Raji (cell line): ENCODE measurements around the gene GREM2.

Experiments used
- POLR2A ChIP-seq: IDR thresholded peaks from 2 replicates; pipeline ENCODE4 v1.6.1; 2011; ENCODE audit warnings: low read depth, low read length, control low read depth; ENCODE audit not compliant: insufficient read depth

The GREM2 gene

DNA sequence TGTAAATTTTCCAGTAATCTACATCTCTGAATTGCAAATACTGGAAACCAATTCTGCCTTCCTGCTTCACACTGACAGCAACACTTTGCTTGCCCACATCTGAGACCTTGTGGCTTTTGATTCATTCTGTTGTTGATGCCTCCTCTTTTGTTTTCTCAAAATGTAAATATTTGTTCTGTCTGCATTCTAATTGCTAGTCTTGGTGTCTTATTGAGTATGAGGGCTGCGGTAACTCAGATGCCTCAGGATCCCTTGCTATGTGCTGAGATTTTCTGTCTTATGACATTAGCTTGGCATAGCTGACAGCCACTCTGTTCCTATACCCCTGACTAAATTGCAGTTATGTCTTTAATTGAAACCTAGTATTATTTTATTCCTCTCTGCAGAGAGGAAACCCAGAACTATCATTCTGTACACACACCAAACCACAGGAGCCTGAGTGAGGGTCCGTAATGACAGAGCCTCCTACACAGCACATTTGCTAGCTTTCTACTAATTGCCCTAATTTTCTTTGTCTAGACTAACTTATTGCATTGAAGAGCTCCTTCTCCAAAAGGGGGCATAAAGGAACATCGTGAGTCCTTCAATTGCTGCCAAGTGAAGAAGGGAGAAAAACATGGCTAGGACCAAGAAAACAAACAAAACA is 72.1 kb downstream of the GREM2 start:
- TF ChIP-seq POLR2A: no peak

DNA sequence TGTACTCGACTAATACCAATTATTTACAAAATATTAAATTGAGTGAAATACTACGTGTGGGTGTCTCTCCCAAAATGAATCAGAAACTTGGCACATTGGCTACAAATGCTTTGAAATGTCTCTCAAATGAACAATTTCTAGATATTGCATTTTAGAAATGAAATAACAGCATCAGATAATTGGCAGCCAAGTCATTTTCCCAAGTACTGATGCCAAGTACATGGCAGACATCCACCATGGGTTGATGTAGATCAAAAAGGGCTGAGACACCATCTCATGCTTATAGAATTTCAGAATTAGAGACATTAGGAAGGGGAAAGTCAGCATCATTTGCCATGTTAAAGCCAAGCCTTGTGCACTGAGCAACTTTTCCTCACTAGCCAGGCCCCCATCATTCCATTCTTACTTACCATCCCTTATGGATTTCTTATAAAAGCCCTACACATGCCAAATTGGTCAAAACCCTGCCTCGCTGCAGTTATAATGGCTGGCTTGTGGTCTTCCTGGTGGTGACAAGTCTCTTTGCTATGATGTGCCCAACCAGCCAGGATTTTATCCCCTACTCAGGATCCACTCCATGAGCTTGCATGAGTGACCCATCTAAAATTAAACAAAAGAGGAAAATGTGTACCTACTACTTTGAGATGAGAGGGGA is 73.1 kb downstream of the GREM2 start:
- TF ChIP-seq POLR2A: no peak

DNA sequence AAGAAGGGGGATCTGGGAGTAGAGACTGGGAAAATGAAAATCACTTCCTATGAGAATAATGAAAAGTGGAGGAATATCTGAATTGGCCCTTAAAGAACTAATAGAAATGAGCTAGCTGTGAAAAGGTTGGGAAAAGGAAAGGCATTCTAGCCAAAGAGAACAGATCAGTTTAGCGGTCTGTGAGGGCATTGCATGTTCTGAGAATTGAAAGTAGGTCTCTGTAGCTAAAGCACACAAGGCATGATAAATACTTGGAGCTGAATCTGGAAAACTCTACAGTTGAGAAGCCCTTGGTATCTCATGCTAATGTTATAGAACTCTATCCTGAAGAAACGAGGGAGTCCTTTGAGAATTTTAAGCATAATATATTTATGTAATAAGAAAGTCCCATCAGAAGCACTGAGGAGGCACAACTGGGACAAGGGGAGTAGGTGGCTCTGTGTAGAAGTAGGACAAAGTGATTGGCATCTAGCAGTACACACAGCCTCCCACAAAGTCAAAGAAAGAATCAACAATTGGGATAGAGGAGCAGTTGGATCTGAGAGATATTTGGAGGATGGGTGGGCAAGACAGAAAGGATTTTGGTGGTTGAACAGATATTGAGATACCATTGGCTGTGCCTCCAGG is 78.7 kb downstream of the GREM2 start:
- no peak for TF ChIP-seq POLR2A

DNA sequence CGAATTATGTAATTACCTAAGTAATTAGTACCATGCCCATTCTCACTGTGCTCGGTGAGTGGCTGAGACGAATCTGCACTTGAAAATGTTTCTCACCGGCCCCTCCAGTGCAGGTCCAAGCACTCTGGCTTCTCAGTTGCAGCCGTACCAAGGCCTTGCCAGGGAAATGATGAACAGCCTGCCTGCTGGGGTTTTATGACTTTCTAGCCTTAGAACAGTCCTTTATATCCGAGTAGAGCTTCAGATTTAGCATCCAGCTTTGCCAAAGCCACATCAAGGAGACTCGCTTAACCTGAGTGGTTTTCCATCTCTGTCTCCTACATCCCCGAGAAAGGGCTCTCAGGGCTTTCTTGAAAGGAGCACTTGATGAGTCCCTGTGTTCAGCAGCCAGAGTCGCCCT is 83.4 kb downstream of the GREM2 start:
- TF ChIP-seq POLR2A: no peak

DNA sequence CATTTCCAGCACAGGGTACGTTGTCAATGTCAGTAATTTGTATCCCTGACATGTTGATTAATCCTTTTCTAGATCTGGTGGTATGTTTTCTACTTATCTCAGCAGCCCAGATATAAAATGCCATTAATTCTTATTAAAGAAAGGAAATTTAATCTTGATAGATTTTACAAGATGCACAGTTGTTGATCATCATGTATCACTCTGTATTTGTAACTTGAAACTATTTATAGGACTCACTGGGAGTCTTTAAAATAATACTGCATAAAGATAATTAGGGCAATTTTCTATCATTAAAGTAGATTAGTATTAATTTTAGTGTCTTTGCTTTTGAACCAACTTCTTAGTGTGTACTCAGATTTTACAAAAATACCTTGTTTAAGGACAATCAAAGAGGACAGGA is 84.9 kb downstream of the GREM2 start:
- TF ChIP-seq POLR2A: no peak

DNA sequence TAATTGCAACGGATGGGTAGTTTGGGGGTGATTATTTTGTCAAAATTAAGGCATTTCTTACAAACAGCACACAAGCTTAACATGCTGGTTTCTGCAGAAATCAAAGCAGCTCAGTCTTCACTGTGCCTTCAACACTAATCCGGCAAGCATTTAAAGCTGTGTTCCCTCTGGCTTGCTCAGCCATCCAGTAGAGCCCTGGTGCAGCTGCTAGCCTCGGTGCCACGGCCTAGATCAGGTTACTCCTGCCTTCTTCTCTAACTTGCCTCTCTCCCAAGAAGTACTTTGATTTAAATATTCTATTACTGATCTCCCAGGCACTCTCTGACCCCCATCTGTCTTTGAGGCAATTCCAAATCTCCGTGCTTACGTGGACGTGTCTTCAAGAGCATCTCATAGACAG is 85.6 kb downstream of the GREM2 start:
- no peak for TF ChIP-seq POLR2A

DNA sequence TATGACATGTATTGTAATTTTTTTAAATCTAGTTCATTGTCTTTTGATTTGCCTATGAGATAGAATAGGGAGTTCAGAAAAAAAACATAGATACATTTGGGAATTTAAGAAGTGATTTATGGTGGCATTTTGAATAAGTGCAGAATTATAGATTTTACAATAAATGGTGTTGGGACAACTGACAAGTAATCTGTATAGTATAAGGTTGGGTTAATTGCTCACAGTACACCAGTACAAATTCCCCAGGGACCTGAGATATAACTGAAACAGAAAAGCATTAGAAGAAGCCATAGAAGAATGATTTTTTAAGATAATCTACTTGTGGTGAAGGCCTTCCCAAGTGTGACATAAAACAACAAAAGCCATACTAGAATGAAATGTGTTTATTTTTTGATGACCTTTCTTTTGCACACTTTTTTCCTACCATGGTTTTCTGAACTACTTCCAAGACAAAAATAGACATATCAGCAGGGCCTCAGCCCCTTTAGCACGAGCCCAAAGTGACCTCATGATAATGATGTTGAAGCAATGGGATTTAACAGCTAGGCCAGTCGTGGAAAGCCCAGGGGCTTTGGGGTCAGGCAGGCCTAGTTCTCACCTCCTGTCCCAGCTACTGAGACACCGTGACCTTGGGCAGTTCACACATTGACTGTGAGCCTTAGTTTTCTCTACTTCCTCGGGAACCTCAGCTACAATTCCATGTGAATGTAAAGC is 87.4 kb downstream of the GREM2 start:
- TF ChIP-seq POLR2A: no peak

DNA sequence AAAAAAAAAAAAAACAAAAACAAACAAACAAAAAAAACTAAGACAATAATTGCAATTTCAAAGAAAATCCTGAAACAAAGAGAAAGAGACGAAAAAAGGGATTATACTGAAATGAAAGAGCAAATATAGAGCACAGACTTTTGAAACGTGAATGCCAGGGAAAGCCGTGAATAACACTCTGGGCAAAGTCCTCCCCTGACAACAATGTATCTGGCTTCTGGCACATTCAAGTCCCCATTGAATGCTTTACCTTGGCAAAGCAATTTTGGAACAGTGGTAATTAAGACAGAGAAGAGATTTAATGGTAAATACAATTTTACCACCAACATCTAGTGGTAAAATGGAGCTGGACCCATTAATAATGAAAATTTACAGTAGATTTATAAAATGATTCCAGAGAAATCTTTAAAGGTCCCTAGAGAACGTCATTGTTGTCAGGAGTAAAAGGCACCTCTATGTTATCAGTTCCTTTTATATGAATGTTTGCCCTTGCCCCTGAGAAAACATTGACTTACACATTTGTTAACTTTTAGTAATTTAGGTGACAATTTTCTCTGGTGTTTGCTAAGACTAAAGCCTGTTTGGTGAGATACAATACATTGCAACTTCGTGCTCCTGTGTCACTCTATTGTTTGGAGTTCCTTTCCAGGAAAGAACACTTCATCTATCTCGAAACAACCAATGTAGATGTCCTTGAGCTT is 89.7 kb downstream of the GREM2 start:
- no peak for TF ChIP-seq POLR2A

DNA sequence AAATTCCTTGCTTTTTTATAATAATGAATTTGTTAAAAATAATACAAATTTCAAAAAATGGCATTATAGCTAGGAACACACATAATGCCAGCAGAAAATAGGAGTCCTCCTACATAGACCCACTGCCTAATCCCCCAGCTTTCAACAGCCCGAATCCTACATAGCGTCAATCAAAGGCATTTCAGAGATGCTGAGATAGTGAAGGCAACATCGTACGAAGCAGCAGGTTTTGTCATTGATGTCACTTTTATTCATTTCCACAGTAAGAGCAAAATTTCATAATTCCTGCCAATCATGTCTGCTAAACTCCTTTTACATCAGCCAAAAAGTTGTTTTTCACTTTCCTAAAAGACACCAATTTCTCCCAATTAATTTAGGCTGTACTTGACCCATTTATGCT is 94.1 kb downstream of the GREM2 start:
- no peak for TF ChIP-seq POLR2A

DNA sequence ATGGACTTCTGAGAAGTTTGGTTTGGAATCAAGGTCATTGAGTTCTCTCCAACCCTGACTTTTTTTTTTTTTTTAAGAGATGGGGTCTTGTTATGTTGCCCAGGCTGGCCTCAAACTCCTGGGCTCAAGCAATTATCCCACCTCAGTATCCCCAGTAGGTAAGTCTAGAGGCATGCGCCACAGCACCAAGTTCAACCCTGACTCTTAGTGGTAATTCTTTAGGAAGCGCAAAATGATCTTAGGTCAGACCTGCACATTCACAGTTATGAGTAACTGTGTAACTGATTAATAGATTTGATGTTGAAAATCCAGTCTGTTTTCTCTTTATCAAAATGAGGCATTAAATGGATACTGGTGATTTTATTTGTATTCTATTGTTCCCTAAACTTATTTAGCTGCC is 95.9 kb downstream of the GREM2 start:
- TF ChIP-seq POLR2A: no peak

DNA sequence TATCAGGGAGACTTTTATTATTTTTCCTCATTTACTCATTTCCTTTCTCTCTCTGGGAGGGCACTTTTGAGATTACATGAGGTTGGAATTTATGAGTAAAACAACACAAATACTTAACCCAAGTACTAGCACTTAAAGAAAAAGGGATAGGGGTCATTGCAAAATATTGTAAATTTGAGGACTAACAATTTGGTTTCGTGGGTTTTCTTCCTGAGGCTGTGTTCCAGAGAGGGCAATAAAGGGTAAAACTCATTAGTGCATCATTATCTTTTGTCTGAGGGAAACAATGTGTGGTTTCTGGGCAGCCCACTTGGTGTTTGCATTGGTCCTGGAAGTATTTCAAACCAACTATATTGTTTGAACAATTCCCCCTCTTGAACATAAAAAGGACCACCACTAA is 96.5 kb downstream of the GREM2 start:
- TF ChIP-seq POLR2A: no peak

DNA sequence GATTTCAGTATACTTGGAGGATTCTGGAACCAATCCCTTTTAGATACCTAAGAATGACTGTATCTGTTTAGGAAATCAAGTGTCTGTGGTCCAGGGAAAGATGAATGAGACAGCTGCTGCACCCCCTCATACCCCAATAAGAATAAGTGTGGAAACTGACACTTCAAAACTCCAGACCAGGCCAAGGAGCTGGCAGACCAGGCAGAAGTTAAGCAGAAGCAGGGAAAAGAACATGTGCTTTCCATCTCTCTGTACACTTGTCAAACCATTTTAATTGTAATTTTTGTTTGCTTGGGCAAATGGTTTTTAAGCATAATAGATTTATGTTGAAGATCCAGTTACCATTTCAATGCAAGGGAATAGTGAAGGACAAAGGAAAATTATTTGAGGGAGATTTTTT is 100.2 kb downstream of the GREM2 start:
- no peak for TF ChIP-seq POLR2A

DNA sequence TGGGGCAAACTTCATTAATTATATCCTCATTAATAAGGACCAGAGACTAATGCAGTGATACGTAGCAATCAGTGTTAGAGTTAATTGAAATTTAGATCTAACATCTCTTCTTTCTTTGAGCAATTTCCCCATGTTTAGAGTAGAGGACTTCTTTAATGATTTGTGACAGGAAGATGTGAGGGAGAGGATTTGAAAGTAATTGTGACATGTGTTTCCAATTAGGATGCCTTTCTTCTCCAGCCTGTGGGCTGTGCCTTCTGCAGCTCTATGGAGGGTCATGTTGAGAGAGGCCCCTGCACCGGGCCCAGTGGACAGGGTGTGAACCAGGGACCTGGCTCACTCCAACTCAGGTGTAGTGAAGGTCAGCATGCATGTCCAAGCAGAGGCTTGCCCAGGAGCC is 103.0 kb downstream of the GREM2 start:
- no peak for TF ChIP-seq POLR2A

DNA sequence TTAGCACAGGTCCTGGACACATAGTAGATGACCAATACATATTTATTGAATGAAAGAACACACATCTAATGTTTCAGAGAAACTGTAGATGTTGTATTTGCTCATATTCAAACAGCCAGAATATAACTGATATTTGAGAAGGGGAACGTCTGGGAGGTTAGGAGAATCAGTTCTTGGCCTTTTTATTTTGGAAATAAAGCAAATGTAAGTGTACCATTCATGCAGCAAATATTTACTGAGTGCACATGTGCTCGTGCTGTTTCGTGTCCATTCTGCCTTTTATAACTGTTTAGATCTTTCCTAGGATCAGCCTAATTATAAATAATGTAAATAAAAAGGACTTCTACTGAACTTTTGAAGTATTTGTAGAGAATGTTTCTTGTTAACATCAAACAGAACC is 103.8 kb downstream of the GREM2 start:
- TF ChIP-seq POLR2A: no peak

DNA sequence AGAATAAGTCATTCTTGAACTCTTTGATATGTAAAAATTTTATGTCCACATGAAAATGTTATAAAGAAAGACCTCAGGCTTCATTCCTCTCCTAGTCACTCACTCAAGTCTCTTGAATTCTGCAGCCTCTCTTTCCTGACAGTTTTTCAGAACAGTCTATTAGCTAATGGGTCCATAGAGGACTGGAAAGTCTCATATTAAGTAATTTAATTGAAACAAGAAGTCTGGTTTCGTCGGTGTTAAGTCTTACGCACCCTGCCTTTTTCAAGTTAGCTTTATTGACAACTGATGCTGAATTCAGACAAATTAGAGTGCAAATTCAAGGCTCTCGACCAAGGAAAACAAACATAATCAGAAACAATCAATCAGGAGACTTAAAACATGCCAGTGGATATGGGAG is 105.8 kb downstream of the GREM2 start:
- TF ChIP-seq POLR2A: no peak
